Thyroid gland (tissue), 4 donors: Measurements from ENCODE around the gene AK2.

Experiments
- CTCF ChIP-seq, 6 experiments: fragments of 200-600 bp in 3 of 6; fragments of 450-650 bp in 3 of 6; sonication (generic) in 3 of 6; IDR thresholded peaks; one replicate each; pipeline ENCODE4 v1.5.1; 2016 to 2019; ENCODE audit warnings: antibody characterized with exemption in 6 of 6, mild to moderate bottlenecking in 2 of 6, inconsistent platforms in 1 of 6, moderate library complexity in 1 of 6
- POLR2A ChIP-seq, 2 donors: fragments of 450-650 bp; IDR thresholded peaks; one replicate each; pipeline ENCODE4 v1.6.1; 2017; ENCODE audit warnings: antibody characterized with exemption in 2 of 2, mild to moderate bottlenecking in 2 of 2, moderate library complexity in 1 of 2

DNA sequence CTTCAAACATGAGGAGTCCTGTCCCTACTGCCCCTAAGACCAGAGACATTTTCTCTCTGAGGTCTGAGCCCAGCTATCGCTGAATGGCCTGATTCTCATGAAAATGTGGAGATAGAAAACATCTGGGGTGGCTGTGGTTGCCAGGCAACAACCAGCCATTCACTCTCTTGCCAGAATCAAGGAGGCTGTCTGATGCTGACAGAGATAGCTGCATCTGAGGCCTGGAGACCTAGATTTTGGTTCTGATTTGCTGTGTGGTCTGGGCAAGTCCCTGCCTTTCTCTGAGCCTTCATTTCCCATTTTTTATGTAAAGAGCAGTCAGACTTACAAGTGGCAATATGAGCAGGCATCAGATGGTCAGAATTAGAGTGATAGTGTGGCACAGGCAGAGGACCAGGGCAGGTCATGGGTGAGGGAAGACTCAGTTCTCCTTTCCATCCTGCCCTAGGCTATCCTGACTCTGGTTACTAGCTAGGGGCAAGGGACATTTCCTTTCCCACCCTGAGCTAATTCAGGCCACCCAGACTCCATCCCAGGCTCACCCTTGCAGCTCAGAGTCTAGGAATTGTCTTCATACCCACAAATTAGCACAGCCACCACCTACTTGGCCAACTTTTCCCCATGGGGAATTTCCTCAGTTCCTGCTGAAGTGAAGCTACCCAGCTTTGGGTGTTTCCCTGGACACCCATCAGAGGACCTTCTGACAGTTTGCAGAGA, 52.1 kb downstream of the AK2 start:
- TF ChIP-seq CTCF (IDR thresholded peaks at IDR 0.05) = no peak
- TF ChIP-seq POLR2A (IDR thresholded peaks at IDR 0.05) = no peak
